Measurements from ENCODE around the gene RASGRF2.
"Not testable (repeated sequence)": the region's sequence is repeated elsewhere in the genome, so short reads cannot be mapped to it uniquely, and the experiment has no call there.

GRCh38 chr5:81018608-81019007 lies 58.4 kb downstream of the RASGRF2 start:
- not testable (repeated sequence) for TF ChIP-seq EP300, POLR2AphosphoS5, POLR2A (IDR thresholded peaks at IDR 0.05)
- TF ChIP-seq, protein P1, sequence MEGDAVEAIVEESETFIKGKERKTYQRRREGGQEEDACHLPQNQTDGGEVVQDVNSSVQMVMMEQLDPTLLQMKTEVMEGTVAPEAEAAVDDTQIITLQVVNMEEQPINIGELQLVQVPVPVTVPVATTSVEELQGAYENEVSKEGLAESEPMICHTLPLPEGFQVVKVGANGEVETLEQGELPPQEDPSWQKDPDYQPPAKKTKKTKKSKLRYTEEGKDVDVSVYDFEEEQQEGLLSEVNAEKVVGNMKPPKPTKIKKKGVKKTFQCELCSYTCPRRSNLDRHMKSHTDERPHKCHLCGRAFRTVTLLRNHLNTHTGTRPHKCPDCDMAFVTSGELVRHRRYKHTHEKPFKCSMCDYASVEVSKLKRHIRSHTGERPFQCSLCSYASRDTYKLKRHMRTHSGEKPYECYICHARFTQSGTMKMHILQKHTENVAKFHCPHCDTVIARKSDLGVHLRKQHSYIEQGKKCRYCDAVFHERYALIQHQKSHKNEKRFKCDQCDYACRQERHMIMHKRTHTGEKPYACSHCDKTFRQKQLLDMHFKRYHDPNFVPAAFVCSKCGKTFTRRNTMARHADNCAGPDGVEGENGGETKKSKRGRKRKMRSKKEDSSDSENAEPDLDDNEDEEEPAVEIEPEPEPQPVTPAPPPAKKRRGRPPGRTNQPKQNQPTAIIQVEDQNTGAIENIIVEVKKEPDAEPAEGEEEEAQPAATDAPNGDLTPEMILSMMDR (IDR thresholded peaks at IDR 0.05) = not testable (repeated sequence)
